Fibroblast of lung (primary cell): Measurements from ENCODE around the gene TP63. TPM values are rescaled to one million over a fixed set of nuclear protein-coding genes. Genes with fewer than 3 reads are reported as not detected.

Experiments used
- DNase-seq, 2 donors: peaks; one replicate each; pipeline versions ENCODE4 v3.0.0 to v3.0.0-alpha.2; 2010; ENCODE audit warnings: low read depth in 2 of 2
- H2AFZ ChIP-seq: 2 replicates; pipeline ENCODE4 v1.5.1; 2012; ENCODE audit warnings: low read length, control low read depth, inconsistent platforms
- H3K27ac ChIP-seq: 2 replicates; pipeline ENCODE4 v1.5.1; 2011; ENCODE audit warnings: low read length, control low read depth; ENCODE audit not compliant: insufficient read depth
- H3K27me3 ChIP-seq: 2 replicates; pipeline ENCODE4 v1.5.1; 2011; ENCODE audit warnings: mild to moderate bottlenecking, low read length; ENCODE audit not compliant: control insufficient read depth, insufficient read depth
- H3K36me3 ChIP-seq: 2 replicates; pipeline ENCODE4 v1.5.1; 2011; ENCODE audit warnings: low read length; ENCODE audit not compliant: control insufficient read depth, insufficient read depth
- H3K4me1 ChIP-seq: 2 replicates; pipeline ENCODE4 v1.5.1; 2011; ENCODE audit warnings: low read length; ENCODE audit not compliant: control insufficient read depth, insufficient read depth; ENCODE audit errors: extremely low read depth
- H3K4me2 ChIP-seq: 2 replicates; pipeline ENCODE4 v1.5.1; 2011; ENCODE audit warnings: low read length, control low read depth; ENCODE audit not compliant: insufficient read depth; ENCODE audit errors: extremely low read depth
- H3K4me3 ChIP-seq, 4 experiments: fragments of 200-600 bp in 1 of 4; sonication (generic) in 1 of 4; replicated peaks in 1 of 4; 2 replicates each; pipeline ENCODE4 v1.5.1; 2011 to 2016; ENCODE audit warnings: low read length in 4 of 4, low read depth in 3 of 4, mild to moderate bottlenecking in 3 of 4, control low read depth in 2 of 4, inconsistent platforms in 1 of 4, mixed read lengths in 1 of 4; ENCODE audit not compliant: insufficient read depth in 1 of 4; ENCODE audit errors: control extremely low read depth in 1 of 4
- H3K79me2 ChIP-seq: 2 replicates; pipeline ENCODE4 v1.5.1; 2012; ENCODE audit warnings: mild to moderate bottlenecking, low read length, inconsistent platforms; ENCODE audit not compliant: control insufficient read depth, insufficient read depth
- H3K9ac ChIP-seq: 2 replicates; pipeline ENCODE4 v1.5.1; 2011; ENCODE audit warnings: mild to moderate bottlenecking, low read length, control low read depth; ENCODE audit not compliant: insufficient read depth
- H3K9me3 ChIP-seq: 2 replicates; pipeline ENCODE4 v1.5.1; 2012; ENCODE audit warnings: low read depth, low read length; ENCODE audit not compliant: control insufficient read depth, insufficient read depth
- H4K20me1 ChIP-seq: 2 replicates; pipeline ENCODE4 v1.5.1; 2011; ENCODE audit warnings: low read length; ENCODE audit not compliant: control insufficient read depth, insufficient read depth; ENCODE audit errors: extremely low read depth
- CTCF ChIP-seq, 2 donors: IDR thresholded peaks in 1 of 2; conservative IDR thresholded peaks in 1 of 2; 1 replicate in 1 of 2; 2 replicates in 1 of 2; pipeline ENCODE4 v1.5.1; 2011 to 2012; ENCODE audit warnings: low read length in 2 of 2, control low read depth in 1 of 2, inconsistent platforms in 1 of 2, low read depth in 1 of 2, mild to moderate bottlenecking in 1 of 2
- EZH2 ChIP-seq: IDR thresholded peaks from 2 replicates; pipeline ENCODE4 v1.5.1; 2012; ENCODE audit warnings: low read length, control low read depth, mild to moderate bottlenecking; ENCODE audit errors: missing control alignments
- polyA plus RNA-seq, 2 donors: library from polyadenylated mRNA; depleted of rRNA in 1 of 2; stranded (reverse) in 1 of 2; unstranded in 1 of 2; fragments of >200 nt; gene quantifications; 2 replicates each; pipeline ENCODE4 v1.2.1, GENCODE V29; 2011 to 2012; ENCODE audit warnings: missing spikeins in 1 of 2
- total RNA-seq: library from RNA; depleted of rRNA; stranded (reverse); fragments of >200 nt; gene quantifications from 2 replicates; pipeline ENCODE4 v1.2.1, GENCODE V29; 2014

Gene TP63
- total and polyA plus RNA-seq, 2 donors (not counting 1 experiment from before 2014, with no cell fraction given), result 0.06 TPM; not detected in 1

- Histone ChIP-seq H3K36me3 (no peaks in the 10 kb centered on the region), H3K27ac (no peak overlapping the region), H2AFZ (no peak overlapping the region), H4K20me1 (no peaks in the 10 kb centered on the region), H3K4me3 (no peak overlapping the region), H3K4me2 (no peak overlapping the region), H3K79me2 (no peaks in the 10 kb centered on the region), H3K9me3 (no peaks in the 10 kb centered on the region), H3K27me3 (no peaks in the 10 kb centered on the region), H3K9ac (no peak overlapping the region), H3K4me1 (peaks cover 2% of the 10 kb centered on the region)
- no peak for TF ChIP-seq EZH2
- no peak for TF ChIP-seq CTCF (conservative IDR thresholded peaks at IDR 0.05 in 1 of 2, IDR thresholded peaks at IDR 0.05 in 1 of 2; ENCODE audit: low read depth in 1 of 2, low read length in 2 of 2)
- DNase-seq, result peak in 1 of 2 donors; percentile 63
These were observed 42.6 kb upstream of the TP63 start for GRCh38 chr3:189588475-189589178.

GRCh38 chr3:189589179-189589569 is 42.0 kb upstream of the TP63 start:
- Histone ChIP-seq H3K4me2 (no peak overlapping the region), H2AFZ (no peak overlapping the region), H3K79me2 (no peaks in the 10 kb centered on the region), H3K36me3 (no peaks in the 10 kb centered on the region), H4K20me1 (no peaks in the 10 kb centered on the region), H3K4me3 (no peak overlapping the region), H3K9me3 (no peaks in the 10 kb centered on the region), H3K9ac (no peak overlapping the region), H3K27ac (no peak overlapping the region), H3K4me1 (peaks cover 2% of the 10 kb centered on the region), H3K27me3 (no peaks in the 10 kb centered on the region)
- TF ChIP-seq CTCF (conservative IDR thresholded peaks at IDR 0.05 in 1 of 2, IDR thresholded peaks at IDR 0.05 in 1 of 2; ENCODE audit: low read depth in 1 of 2, low read length in 2 of 2) (no peak), EZH2 (no peak)
- DNase-seq, result no peak

- Histone ChIP-seq H3K79me2 (no peaks in the 10 kb centered on the region), H3K9ac (no peak overlapping the region), H3K4me1 (peaks cover 2% of the 10 kb centered on the region), H3K9me3 (no peaks in the 10 kb centered on the region), H3K36me3 (no peaks in the 10 kb centered on the region), H3K4me3 (no peak overlapping the region), H3K4me2 (no peak overlapping the region), H3K27me3 (no peaks in the 10 kb centered on the region), H4K20me1 (no peaks in the 10 kb centered on the region), H2AFZ (no peak overlapping the region), H3K27ac (no peak overlapping the region)
- TF ChIP-seq EZH2, result no peak
- no peak for TF ChIP-seq CTCF (conservative IDR thresholded peaks at IDR 0.05 in 1 of 2, IDR thresholded peaks at IDR 0.05 in 1 of 2; ENCODE audit: low read depth in 1 of 2, low read length in 2 of 2)
- no peak for DNase-seq
These were observed 41.0 kb upstream of the TP63 start for GRCh38 chr3:189590223-189590622.
